Stomach (tissue), 4 donors: ENCODE data around the gene PSMB4.
A peak's percentile ranks its signal among the peaks of the same experiment; 100 is the strongest.

Source experiments
- EP300 ChIP-seq: sonication (generic); formaldehyde crosslinking; IDR thresholded peaks from one replicate; pipeline ENCODE4 v1.6.1; 2017; ENCODE audit warnings: antibody characterized with exemption
- TF ChIP-seq, protein P1 (sequence below), 7 experiments: fragments of 450-650 bp in 4 of 7; fragments of 200-600 bp in 3 of 7; sonication (generic) in 3 of 7; IDR thresholded peaks; one replicate each; pipeline ENCODE4 v1.5.1; 2016 to 2019; ENCODE audit warnings: antibody characterized with exemption in 7 of 7, control low read depth in 2 of 7, mild to moderate bottlenecking in 1 of 7

DNA sequence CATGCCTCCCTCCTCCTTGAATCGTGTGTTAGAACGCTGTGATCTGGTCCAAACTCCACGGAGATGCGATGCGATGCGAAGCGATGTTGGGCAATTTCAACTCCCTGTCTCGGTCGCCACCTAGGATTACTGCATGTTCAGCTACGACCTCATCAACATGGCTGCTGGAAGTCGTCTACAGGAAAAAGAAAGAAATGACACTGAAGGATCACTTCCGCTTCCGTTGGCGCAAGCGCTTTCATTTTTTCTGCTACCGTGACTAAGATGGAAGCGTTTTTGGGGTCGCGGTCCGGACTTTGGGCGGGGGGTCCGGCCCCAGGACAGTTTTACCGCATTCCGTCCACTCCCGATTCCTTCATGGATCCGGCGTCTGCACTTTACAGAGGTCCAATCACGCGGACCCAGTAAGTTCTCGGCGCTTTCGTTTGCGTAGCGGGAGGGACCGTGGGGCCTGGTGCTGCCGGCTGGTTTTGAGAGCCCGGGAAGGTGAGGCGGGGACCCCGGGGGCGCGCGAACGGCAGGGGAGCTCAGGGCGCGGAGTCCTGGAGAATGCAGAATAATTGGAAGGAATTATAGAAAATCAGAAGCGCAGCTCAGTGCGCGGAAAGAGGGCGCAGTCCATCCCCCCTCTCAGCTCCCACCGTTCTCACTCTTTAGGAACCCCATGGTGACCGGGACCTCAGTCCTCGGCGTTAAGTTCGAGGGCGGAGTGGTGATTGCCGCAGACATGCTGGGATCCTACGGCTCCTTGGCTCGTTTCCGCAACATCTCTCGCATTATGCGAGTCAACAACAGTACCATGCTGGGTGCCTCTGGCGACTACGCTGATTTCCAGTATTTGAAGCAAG, at the start of gene PSMB4:
- TF ChIP-seq, protein P1, sequence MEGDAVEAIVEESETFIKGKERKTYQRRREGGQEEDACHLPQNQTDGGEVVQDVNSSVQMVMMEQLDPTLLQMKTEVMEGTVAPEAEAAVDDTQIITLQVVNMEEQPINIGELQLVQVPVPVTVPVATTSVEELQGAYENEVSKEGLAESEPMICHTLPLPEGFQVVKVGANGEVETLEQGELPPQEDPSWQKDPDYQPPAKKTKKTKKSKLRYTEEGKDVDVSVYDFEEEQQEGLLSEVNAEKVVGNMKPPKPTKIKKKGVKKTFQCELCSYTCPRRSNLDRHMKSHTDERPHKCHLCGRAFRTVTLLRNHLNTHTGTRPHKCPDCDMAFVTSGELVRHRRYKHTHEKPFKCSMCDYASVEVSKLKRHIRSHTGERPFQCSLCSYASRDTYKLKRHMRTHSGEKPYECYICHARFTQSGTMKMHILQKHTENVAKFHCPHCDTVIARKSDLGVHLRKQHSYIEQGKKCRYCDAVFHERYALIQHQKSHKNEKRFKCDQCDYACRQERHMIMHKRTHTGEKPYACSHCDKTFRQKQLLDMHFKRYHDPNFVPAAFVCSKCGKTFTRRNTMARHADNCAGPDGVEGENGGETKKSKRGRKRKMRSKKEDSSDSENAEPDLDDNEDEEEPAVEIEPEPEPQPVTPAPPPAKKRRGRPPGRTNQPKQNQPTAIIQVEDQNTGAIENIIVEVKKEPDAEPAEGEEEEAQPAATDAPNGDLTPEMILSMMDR (IDR thresholded peaks at IDR 0.05), result peak in 2 of 7 experiments; percentile 19 to 60
- no peak for TF ChIP-seq EP300
